GM18517 (cell line): ENCODE measurements around the gene YJU2.
A peak's percentile ranks its signal among the peaks of the same experiment; 100 is the strongest.
"Not testable (repeated sequence)": the region's sequence is repeated elsewhere in the genome, so short reads cannot be mapped to it uniquely, and the experiment has no call there.

ENCODE experiments used
- ATAC-seq: cut with Tn5 transposase; IDR thresholded peaks from one replicate; pipeline ENCODE4 v1.9.1; 2021; ENCODE audit warnings: mild to moderate bottlenecking, moderate library complexity; ENCODE audit not compliant: unreplicated experiment

YJU2 gene

GRCh38 chr19:4227771-4228170, 19.1 kb upstream of the YJU2 start:
- ATAC-seq = no peak

- ATAC-seq = no peak
Measured at GRCh38 chr19:4228765-4229178, 18.1 kb upstream of the YJU2 start.

GRCh38 chr19:4229179-4229931, 17.5 kb upstream of the YJU2 start, which contains the start of gene EBI3:
TSS of gene EBI3 (plus strand) at chr19:4229523. CDS start at chr19:4229551, 28 bp downstream.
- ATAC-seq = peak; percentile 60

GRCh38 chr19:4230237-4230636, 16.6 kb upstream of the YJU2 start:
- not testable (repeated sequence) for ATAC-seq

- ATAC-seq = not testable (repeated sequence)
Measured at GRCh38 chr19:4231521-4231920, 15.4 kb upstream of the YJU2 start.

- not testable (repeated sequence) for ATAC-seq
Measured at GRCh38 chr19:4232139-4232538, 14.7 kb upstream of the YJU2 start.

- ATAC-seq = no peak
Measured at GRCh38 chr19:4232614-4233281, 14.1 kb upstream of the YJU2 start.

GRCh38 chr19:4233282-4233853, 13.5 kb upstream of the YJU2 start:
- ATAC-seq = no peak

- ATAC-seq = no peak
Measured at GRCh38 chr19:4234142-4234861, 12.6 kb upstream of the YJU2 start.

GRCh38 chr19:4234862-4235201, 12.0 kb upstream of the YJU2 start:
- ATAC-seq = no peak

- not testable (repeated sequence) for ATAC-seq
Measured at GRCh38 chr19:4237510-4237909, 9.4 kb upstream of the YJU2 start.

- ATAC-seq = no peak
Measured at GRCh38 chr19:4238831-4239230, 8.0 kb upstream of the YJU2 start.

- no peak for ATAC-seq
Measured at GRCh38 chr19:4241824-4242430, 5.0 kb upstream of the YJU2 start.

- not testable (repeated sequence) for ATAC-seq
Measured at GRCh38 chr19:4245938-4246337, 942 bp upstream of the YJU2 start.

- ATAC-seq = no peak
Measured at GRCh38 chr19:4256563-4256962, 9.7 kb downstream of the YJU2 start.

GRCh38 chr19:4257025-4257424, 10.1 kb downstream of the YJU2 start:
- ATAC-seq = no peak

- no peak for ATAC-seq
Measured at GRCh38 chr19:4258181-4258580, 11.3 kb downstream of the YJU2 start.

- ATAC-seq = no peak
Measured at GRCh38 chr19:4260613-4261191, 13.8 kb downstream of the YJU2 start.

GRCh38 chr19:4264812-4265211, 17.9 kb downstream of the YJU2 start:
- ATAC-seq = no peak

- no peak for ATAC-seq
Measured at GRCh38 chr19:4266253-4267000, 19.5 kb downstream of the YJU2 start.
